C4-2B (cell line): ENCODE data around the gene PDE6G.

Source experiments
- H3K27ac ChIP-seq: fragments of 450-650 bp; 2 replicates; pipeline ENCODE4 v1.5.1; 2017
- CTCF ChIP-seq: fragments of 450-650 bp; conservative IDR thresholded peaks from 2 replicates; pipeline ENCODE4 v1.5.1; 2017; ENCODE audit warnings: mild to moderate bottlenecking
- ZFX ChIP-seq: fragments of 450-650 bp; IDR thresholded peaks from 2 replicates; pipeline ENCODE4 v1.6.1; 2017

PDE6G gene

GRCh38 chr17:81700353-81701287 lies 44.3 kb upstream of the PDE6G start:
- TF ChIP-seq CTCF (no peak), ZFX (no peak)
- no peak overlapping the region for H3K27ac ChIP-seq

DNA sequence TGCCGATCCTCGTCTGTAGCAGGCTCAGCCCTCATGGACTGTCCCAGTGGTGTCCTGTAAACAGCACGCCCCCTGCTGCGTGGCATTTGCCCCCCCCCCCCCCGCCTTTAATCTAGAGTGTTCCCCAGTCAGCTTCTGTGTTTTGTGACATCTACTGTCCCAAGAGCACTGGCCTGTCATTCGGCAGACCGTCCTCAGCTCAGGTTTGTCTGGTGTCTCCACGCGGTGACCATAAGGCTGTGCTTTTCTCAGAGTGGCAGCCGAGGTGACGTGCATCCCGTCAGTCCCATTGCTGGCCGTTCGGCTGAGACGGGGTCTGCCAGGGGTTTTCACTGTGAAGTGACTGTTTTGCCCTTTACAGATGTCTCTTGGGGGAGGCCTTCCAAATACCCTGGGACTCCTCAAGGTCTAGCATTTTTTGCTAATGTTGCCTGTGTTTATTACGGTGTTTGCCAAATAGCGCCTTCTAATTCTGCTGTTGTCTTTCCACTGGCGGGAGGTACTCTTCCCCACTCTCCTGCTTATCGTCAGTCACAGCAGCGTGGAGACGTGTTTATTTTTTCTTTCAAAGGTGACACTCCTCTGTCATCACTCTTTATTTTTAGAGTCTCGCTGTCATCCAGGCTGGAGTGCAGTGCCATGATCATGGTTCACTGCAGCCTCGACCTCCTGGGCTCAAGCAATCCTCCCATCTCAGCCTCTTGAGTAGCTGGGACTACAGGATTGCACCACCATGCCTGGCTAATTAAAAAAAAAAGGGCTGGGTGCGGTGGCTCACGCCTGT lies 41.1 kb upstream of the PDE6G start:
- TF ChIP-seq ZFX (no peak), CTCF (no peak)
- H3K27ac ChIP-seq, result no peak overlapping the region

DNA sequence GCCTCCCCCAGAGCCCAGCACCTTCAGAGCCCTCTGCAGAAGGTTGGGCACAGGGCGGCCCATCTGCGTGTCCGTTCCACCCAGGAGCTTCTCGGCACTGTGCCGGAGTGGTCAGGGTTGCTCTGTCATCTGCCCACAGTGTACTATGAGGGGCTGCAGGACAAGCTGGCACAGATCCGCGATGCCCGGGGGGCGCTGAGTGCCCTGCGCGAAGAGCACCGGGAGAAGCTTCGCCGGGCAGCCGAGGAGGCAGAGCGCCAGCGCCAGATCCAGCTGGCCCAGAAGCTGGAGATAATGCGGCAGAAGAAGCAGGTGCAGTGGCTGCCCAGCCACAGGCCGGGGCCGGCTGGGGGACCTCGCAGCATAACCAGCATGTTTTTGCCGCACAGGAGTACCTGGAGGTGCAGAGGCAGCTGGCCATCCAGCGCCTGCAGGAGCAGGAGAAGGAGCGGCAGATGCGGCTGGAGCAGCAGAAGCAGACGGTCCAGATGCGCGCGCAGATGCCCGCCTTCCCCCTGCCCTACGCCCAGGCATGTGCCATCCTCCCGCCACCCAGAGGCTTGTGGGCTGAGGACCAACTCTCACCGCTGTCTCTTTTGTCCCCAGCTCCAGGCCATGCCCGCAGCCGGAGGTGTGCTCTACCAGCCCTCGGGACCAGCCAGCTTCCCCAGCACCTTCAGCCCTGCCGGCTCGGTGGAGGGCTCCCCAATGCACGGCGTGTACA lies 40.0 kb upstream of the PDE6G start:
- no peak overlapping the region for H3K27ac ChIP-seq
- TF ChIP-seq ZFX (no peak), CTCF (no peak)

DNA sequence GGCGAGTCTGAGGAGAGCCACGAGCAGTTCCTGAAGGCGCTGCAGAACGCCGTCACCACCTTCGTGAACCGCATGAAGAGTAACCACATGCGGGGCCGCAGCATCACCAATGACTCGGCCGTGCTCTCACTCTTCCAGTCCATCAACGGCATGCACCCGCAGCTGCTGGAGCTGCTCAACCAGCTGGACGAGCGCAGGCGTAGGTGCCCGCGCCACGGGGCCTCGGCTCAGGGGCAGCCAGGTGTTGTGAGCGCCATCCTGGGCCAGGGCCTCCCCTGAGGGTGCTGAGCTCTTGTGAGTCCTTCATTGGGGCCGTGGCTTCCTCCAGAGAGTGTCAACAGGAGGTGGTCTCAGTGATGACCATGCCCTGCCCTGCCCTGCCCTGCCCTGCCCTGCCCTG lies 39.5 kb upstream of the PDE6G start:
- no peak for TF ChIP-seq CTCF
- no peak for TF ChIP-seq ZFX
- no peak overlapping the region for H3K27ac ChIP-seq

GRCh38 chr17:81695211-81695610 lies 38.9 kb upstream of the PDE6G start:
- no peak overlapping the region for H3K27ac ChIP-seq
- TF ChIP-seq CTCF (no peak), ZFX (no peak)

GRCh38 chr17:81694810-81695209 lies 38.5 kb upstream of the PDE6G start:
- no peak for TF ChIP-seq ZFX
- no peak for TF ChIP-seq CTCF
- no peak overlapping the region for H3K27ac ChIP-seq
